Activated CD8-positive, alpha-beta memory T cell treated with anti-CD3 and anti-CD28 coated beads for 1 hour (primary cell): ENCODE results near the gene CDIPT.
"Not testable (repeated sequence)": the region's sequence is repeated elsewhere in the genome, so short reads cannot be mapped to it uniquely, and the experiment has no call there.

Source experiments
- DNase-seq, 2 donors: peaks; one replicate each; pipeline ENCODE4 v3.0.0-alpha.2; 2020; ENCODE audit warnings: low read depth in 1 of 2; ENCODE audit errors: extremely low read depth in 1 of 2

CDIPT gene

DNA sequence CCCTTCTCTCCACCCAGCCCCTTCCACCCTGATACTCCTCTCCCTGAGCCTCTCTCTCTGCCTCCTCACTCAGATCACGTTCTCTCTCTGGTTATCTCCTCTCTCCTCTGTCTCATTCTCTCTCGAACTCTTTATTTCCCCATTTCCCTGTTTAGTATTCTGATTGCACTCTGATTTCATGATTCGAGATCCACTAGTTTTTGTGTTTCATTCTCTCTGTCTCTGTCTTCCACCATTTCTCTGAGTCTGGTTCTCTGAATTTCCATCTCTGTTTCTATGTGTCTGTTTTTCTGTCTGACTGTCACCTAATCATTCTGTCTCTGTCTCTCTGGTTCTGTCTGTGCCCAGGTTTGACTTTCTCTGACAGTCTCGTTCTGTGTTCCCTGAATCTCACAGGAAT is 34.3 kb upstream of the CDIPT start:
- DNase-seq = no peak

- no peak for DNase-seq
These were observed 33.8 kb upstream of the CDIPT start for GRCh38 chr16:29896841-29897240.

DNA sequence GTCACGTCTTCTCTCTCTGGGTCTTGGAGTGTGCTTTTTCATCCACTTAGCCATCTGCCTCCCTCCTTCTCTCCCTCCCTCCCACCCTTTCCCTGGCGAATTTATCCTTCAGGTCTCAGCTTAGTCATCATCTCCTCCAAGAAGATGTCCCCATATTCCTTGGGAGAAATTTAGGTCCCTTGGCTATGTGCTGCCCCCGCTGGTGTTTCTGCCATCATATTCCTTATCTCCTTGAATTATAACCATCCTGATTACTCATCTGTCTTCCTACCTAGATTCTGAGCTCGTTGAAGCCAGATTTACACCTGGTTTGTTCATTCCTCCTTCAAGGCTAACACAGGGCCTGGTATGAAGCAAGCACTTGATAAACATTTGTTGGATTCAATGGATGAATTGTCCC is 31.3 kb upstream of the CDIPT start:
- DNase-seq = no peak

DNA sequence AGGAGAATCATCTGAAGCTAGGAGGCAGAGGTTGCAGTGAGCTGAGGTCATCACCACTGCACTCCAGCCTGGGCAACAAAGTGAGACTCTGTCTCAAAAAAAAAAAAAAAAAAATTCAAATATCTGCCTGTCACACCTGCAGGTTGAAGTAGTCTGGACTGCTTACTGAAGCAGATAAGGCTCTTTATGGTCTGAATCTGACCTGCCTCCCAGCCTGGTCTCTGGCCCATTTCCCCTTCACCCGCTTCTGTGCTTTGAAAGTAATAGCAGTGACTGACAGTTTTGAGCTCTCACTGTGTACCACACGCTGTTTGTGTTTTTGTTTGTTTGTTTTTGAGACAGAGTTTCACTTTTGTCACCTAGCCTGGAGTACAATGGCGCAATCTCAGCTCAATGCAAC is 30.5 kb upstream of the CDIPT start:
- DNase-seq = no peak

DNA sequence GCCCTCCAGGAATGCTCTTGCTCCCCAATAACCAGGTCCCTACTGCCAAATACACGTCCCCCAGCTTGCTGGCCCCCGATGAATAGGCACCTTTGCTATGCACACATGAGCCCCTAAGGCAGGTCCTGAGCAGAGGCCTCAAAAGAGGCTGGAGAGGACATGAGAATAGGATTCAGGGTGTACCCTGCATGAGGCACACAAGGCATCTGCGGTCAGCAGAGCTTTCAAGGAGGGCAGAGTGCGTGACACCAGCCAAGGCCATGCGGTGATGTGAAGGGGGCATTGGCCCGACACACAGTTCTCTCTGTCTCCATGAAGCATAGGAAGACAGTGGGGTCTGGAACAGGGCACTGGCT is 29.4 kb upstream of the CDIPT start:
- no peak for DNase-seq

DNA sequence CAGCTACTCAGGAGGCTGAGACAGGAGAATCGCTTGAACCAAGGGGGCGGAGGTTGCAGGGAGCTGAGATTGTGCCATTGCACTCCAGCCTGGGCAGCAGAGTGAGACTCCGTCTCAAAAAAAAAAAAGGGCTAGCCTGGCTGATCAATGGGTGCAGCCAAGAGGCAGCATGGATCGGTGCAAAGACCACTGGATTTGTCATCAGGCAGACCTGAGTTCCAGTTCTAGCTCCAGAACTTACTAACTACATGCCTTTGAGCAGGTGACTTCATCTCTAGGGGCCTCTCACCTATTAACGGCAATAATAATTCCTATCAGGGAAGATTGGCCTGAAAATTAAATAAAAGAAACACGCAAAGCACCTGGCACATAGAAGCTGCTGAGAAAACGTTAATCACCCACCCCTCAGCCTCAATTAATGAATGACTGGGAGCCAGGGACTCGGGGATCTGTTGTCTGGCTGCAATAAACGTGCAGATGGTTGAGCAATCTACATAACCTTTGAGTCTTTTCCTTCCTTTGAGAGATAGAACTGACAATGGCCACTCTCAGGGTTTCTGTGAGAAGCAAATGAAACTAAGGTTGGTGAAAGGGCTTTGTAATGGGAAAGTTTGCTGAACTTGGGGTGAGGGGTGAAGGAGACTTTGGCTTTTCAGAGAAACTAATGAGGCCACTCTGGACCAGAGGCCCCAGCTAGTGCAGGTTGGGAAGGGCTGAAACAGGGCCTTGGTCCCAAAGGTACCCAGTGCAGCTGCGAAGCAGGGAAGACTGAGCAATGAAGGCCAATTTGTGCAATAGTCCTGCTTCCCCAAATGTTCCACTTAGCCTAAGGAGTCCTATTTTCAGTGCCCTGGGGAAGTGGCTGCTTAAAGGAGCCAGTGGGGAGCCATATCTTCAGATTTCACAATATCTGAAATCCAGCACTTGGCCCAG is 28.8 kb upstream of the CDIPT start:
- no peak for DNase-seq

- DNase-seq = not testable (repeated sequence)
These were observed 26.3 kb upstream of the CDIPT start for GRCh38 chr16:29889372-29889771.

DNA sequence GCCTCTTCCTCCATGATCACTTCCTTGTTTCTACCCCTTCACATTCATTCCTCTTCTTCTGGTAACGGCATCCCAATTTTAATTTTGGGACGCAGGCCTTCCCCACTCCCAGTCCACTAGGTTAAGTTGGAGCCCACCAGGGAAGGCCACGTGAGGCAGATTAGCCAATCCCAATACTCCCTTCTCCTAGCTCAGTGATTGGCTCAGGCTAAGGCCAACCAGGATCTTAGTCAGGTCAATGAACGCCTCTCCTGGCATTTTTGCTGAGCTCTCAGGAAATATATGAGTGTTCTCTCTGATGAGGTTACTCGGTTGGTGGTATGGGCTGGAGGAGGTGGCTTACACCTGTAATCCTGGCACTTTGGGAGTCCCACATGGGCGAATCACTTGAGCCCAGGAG is 21.0 kb upstream of the CDIPT start:
- DNase-seq = no peak

DNA sequence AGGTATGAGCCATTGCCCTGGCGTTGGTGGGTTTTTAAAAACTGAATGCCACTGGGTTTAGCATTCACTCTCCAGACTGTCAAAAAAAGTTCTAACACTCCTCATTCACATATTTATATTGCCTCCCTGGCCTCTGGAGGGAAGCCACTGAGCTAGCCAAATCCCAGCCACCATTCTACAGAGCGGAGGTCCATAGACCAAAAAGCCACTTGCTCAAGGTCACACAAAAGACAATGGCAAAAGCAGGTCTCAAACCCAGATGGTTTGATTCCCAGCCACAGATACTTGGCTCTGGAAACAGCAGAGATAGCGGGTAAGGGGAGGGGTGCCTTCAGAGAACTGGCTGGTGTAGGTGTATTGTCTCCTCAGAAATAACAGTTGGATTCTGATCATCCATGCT is 18.0 kb upstream of the CDIPT start:
- DNase-seq = no peak

DNA sequence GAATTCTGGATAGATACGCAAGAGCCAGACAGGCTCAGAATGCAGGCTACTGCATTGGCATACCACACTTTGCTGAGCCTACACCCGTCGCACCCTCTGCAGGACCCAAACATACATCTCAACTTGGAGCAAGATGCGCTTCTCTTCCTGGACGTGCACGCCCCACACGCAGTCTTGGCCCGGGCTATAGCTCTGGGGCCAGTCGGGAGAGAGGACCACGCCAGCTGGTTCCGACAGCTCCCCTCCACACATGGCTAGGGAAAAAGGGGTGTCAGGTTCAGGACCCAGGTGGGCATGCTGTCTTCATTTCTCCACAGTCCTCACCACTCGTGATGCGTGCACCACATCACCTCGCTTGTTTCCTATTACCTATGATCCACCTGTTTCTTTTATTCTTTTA is 15.1 kb upstream of the CDIPT start:
- DNase-seq = no peak

DNA sequence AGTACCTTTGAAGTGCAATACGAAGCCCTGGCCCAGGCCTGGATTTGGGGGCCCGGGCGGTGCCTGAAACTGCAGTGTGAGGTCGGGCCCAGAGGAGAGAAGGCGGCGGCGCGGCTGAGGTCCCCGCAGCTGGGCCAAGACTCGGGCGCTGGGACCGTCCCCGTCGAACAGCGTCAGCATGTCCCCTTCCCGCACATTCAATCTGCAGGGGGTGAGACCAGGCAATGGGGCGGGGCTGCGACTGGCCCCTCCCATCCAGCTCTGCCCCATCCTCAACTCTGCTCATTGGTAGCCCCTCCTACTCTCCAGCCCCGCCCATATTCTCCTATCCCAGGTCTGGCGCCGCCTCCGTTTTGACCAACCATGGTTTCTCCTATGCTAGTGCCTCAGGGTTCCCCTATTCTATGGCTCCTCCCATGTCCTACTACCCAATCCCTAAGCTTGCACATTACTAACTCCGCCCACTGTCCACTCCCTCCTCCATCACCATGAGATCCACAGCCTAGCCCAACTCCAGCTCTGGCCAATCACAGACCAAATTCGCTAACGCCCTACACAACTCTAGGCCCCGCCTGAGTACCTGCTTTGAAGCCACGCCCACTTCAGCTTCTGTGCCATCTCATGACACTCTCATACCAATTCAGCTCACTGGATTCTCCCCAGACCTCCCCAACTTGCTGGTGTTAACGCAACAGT is 14.4 kb upstream of the CDIPT start:
- DNase-seq = no peak

- DNase-seq = no peak
These were observed 13.7 kb upstream of the CDIPT start for GRCh38 chr16:29876594-29877249.

DNA sequence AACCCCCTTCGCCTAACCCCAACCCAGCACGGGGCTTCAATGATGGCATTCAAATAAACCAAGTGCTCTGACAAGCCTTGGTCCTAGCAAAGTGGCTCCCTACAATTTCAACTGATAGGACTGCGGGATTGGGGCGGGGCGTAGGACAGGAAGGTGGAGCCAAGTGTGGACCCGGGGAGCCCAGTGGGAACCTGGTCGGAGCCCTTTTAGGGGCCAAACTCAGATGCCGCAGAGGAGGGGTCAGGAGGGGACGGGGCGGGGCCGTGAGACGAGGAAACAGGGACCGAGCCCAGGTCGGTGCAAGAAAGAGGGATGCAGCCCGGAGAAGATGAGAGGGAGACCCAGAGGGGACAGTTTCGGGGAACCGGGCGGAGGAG is 13.2 kb upstream of the CDIPT start:
- no peak for DNase-seq

DNA sequence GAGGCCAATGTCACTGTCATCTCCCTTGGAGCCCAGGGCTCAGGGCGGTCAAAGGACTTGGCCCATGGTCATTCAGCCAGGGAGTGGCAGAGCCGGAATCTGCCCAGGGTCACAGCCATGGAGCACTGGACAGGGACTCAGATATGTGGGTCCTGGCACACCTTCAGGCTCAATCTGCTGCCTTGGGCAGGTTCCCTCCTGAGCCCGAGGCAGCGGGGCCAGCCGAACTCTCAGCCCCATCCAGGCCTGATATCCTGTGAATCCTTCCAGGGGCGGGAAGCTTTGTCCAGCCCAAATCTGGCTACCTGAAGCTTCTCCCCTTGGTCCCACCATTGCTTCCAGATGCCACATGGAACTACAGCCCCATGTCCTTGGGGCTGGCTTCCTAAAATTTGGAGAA is 12.2 kb upstream of the CDIPT start:
- no peak for DNase-seq

DNA sequence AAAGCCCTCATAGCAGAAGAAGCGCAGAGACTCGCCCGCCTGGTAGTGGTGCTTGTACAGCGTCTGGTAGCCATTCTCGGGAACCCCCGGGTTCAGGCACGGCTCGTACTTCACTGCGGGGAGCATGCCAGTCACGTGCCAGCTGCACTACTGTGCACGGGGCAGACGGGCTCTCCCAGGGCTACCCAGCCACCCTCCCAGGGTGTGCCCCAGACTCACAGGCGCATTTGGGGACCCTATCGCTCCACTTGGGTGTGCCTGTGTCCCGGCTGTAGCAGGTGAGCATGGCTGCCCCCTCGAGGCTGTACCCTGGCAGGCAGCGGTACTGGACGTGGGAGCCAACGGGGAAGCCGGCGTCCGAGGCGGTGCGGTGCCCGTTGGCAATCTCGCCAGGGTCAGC is 10.3 kb upstream of the CDIPT start:
- DNase-seq = no peak

DNA sequence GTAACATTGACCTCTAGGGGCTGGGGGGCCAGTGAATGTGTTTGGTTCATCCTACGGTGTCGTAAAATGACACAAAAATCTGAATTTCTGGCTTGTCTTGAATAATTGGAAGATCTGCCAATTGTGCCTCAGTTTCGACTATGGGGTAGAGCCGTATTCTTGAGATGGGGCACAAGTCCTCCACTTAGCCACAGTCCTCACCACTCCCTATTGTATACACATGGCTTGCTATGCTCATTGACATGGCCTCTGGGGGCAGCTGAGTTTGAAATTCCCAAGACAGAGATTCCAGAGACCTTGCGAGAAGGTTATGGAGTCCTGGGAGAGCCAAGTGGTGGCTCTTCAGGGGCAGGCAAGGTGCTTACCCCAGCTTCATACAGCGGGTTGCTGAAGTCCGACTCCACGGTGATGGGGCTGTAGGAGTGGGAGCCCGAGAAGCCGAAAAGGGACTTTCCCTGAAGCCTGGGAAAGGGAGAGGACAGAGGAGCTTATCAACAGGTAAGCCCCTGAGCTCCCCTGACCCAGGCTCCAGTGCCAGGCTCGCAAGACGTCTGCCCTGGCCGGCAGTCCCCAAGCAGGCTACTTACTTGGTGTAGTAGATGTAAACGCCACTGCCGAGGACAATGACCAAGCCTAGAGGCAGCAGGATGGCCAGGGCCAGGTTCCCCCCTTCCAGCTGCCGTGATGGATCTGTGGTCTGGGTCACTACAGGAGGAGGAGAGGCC is 9.0 kb upstream of the CDIPT start:
- DNase-seq = no peak

DNA sequence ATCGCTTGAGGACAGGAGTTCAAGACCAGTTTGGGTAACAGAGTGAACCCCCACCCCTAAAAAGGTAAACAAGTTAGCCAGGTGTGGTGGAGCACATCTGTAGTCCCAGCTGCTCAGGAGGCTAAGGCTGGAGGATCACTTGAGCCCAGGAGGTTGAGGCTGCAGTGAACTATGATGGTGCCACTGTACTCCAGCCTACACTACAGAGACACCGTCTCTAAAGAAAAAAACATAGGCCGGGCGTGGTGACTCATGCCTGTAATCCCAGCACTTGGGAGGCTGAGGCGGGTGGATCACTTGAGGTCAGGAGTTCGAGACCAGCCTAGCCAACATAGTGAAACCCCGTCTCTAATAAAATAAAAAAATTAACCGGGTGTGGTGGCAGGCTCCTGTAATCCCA is 6.0 kb upstream of the CDIPT start:
- not testable (repeated sequence) for DNase-seq

- DNase-seq = no peak
These were observed 5.5 kb upstream of the CDIPT start for GRCh38 chr16:29868396-29869009.

DNA sequence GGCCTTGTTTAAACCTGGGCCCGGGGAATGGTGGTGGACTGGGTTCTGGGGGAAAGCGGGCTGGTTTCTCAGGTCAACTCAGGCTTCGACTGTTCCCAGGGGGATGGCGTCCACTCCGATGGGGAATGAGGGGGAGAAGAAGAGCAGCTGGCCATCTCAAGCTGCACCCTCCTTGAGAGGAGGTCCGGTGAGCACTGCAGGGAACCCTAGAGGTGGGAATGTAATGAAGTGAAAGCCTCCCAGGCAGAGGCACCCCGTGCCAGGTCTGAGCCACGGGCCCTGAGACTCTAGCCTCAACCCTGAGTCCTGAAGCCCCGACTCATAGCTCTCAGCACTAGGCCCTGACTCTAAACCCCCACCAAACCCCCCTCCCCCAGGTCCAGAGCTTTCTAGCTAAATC is 1.2 kb upstream of the CDIPT start:
- no peak for DNase-seq

DNA sequence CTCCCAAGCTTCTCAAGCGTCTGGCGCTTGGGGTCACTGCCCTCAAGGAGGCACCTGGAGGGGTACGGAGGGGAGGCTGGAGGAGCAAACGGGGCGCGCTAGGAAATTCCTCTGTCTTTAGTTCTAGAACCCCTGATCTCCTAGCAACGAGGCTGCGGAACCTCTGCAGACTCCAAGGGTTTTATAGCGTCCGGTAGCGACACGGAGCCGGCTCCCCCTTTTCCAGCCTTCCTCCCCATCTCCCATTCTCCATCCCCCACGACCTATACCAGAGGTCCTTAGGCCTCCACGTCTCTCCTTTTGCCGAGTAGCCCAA is 601 bp upstream of the CDIPT start:
- DNase-seq = no peak

- no peak for DNase-seq
These were observed 593 bp downstream of the CDIPT start for GRCh38 chr16:29862383-29862883.
